ENCODE results near the gene GIPR. TPM values are rescaled to one million over a fixed set of nuclear protein-coding genes. Genes with fewer than 3 reads are reported as not detected.

Gene GIPR
- total RNA-seq, 1 experiment from 2014 or later, result 6.9 TPM

DNA sequence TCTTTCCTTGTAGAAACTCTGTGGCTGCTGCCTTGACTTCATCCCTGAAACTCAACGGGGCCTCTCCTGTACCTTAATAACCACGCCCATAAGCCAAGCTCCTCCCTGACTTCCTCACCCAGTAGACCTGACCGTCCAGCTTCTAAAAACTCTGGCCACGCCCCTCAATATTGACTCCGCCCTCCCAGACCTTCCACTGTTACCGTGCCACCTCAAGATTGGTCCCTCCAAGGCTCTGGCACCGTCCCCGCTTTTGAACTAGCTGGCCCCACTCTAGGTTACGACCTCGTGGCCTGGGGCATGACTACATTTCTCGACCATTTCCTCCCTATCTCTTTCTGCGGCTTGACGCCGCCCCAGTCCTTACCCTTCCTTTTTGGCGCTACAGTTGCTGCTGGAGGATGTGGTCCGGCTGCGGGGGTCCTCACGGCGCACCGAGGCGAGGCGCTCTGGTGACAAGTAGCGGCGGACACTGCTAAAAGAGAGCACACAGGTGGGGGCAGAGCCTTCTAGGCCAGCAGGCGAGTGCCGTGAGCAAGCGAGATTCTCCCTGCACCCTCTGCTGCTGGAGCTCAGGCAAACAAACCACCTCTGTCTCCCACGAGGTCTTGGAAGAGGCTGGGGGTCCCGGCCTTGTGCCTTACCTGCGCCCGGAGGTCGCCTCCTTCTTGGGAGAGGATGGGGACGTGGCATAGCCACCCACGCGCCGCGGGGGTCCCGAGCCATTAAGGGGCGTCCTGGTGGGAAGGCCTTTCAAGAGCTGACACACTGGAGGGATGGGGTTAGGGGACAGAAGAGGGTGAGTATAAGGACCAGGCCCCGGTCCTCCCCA lies 26.5 kb upstream of the GIPR start:
- peak; percentile 98 for DNase-seq
- TF ChIP-seq, protein P1, sequence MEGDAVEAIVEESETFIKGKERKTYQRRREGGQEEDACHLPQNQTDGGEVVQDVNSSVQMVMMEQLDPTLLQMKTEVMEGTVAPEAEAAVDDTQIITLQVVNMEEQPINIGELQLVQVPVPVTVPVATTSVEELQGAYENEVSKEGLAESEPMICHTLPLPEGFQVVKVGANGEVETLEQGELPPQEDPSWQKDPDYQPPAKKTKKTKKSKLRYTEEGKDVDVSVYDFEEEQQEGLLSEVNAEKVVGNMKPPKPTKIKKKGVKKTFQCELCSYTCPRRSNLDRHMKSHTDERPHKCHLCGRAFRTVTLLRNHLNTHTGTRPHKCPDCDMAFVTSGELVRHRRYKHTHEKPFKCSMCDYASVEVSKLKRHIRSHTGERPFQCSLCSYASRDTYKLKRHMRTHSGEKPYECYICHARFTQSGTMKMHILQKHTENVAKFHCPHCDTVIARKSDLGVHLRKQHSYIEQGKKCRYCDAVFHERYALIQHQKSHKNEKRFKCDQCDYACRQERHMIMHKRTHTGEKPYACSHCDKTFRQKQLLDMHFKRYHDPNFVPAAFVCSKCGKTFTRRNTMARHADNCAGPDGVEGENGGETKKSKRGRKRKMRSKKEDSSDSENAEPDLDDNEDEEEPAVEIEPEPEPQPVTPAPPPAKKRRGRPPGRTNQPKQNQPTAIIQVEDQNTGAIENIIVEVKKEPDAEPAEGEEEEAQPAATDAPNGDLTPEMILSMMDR (IDR thresholded peaks at IDR 0.05; ENCODE audit: unreplicated experiment), result no peak
- intact Hi-C loops (cut with micrococcal nuclease; ENCODE audit: unreplicated experiment), result loop anchor here (1.0 to 5.0 kb wide), 6 partner anchors 27 to 149 kb away; partner anchors contain the start of gene VASP
- BruUV-seq (replicated peaks), result no TSS peak
- Mint-ChIP-seq H3K9me3 (ENCODE audit: low read depth, unreplicated experiment) (peaks cover 7% of the 10 kb centered on the region), H3K27ac (ENCODE audit: unreplicated experiment) (peak overlapping the region; percentile 89), H3K27me3 (ENCODE audit: unreplicated experiment) (peaks cover 15% of the 10 kb centered on the region), H3K36me3 (ENCODE audit: insufficient read depth, unreplicated experiment) (peaks cover 75% of the 10 kb centered on the region), H3K4me1 (ENCODE audit: low read depth, unreplicated experiment) (peaks cover 54% of the 10 kb centered on the region), H3K4me3 (ENCODE audit: low read depth, unreplicated experiment) (peak overlapping the region; percentile 63)
- CTCF ChIA-PET, result interaction anchor here (0.5 to 3.8 kb wide), 39 partner anchors 9 to 239 kb away, joined by 3 to 39 read pairs (median 4); partner anchors contain the start of genes ERCC1, FOSB, GIPR and OPA3

DNA sequence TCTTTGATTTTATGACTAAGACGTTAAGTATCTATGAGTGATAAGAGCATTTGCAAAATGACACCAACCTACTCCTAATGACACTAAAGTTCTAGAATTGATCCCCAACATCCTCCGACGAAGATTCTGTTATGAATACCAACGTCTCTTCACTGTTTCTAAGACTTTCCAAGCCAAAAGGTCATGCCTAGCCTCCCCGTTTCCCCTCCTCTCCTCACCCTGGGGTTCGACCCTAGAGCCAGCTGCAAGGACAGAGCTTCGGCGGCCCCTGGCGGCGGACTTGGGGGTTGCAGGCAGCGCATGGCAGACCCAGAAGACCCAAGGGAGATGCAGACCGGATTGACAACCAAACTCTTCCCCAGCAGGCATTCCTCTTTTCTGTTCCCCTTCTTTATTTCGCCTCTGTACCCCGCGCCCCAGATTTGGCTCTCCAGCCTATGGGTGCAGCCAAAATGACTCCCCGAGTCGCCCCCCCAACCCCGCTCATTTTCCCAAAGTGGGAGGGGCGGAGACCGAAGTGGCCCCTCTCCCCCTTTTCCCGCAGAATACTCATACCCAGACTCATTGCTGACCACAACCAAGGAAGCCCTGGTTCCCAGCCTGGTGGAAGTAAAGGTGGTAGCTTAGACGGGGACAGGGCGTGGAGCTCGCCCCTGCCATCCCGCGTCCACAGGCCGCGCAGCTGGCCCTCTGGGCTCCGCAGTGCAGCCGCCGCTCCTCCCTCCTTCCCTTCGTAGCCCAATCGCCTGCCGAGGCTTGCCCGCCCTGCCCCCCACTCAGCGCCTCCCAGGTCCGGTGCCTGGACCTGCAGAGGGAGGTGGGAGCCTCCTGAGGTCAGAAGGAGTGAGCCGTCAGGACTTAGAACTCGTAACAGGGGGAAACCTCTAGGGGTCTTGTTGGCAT lies 24.7 kb upstream of the GIPR start:
- peaks cover 65% of the 10 kb centered on the region for H3K36me3 Mint-ChIP-seq (ENCODE audit: insufficient read depth, unreplicated experiment)
- peaks cover 15% of the 10 kb centered on the region for H3K27me3 Mint-ChIP-seq (ENCODE audit: unreplicated experiment)
- H3K4me1 Mint-ChIP-seq (ENCODE audit: low read depth, unreplicated experiment), result peaks cover 50% of the 10 kb centered on the region
- CTCF ChIA-PET, result interaction anchor here (0.7 to 3.8 kb wide), 16 partner anchors 17 to 1853 kb away, joined by 3 to 39 read pairs (median 5); partner anchors contain the start of genes DMWD, PPP1R37 and VASP
- peak overlapping the region; percentile 63 for H3K4me3 Mint-ChIP-seq (ENCODE audit: low read depth, unreplicated experiment)
- TF ChIP-seq, protein P1 (IDR thresholded peaks at IDR 0.05; ENCODE audit: unreplicated experiment), result peak; percentile 99
- BruUV-seq (replicated peaks), result no TSS peak
- H3K27ac Mint-ChIP-seq (ENCODE audit: unreplicated experiment), result peak overlapping the region; percentile 89
- DNase-seq, result peak; percentile 94
- peaks cover 7% of the 10 kb centered on the region for H3K9me3 Mint-ChIP-seq (ENCODE audit: low read depth, unreplicated experiment)
- intact Hi-C loops (cut with micrococcal nuclease; ENCODE audit: unreplicated experiment), result loop anchor here (2.0 to 5.0 kb wide), 5 partner anchors 28 to 150 kb away; partner anchors contain the start of gene VASP

DNA sequence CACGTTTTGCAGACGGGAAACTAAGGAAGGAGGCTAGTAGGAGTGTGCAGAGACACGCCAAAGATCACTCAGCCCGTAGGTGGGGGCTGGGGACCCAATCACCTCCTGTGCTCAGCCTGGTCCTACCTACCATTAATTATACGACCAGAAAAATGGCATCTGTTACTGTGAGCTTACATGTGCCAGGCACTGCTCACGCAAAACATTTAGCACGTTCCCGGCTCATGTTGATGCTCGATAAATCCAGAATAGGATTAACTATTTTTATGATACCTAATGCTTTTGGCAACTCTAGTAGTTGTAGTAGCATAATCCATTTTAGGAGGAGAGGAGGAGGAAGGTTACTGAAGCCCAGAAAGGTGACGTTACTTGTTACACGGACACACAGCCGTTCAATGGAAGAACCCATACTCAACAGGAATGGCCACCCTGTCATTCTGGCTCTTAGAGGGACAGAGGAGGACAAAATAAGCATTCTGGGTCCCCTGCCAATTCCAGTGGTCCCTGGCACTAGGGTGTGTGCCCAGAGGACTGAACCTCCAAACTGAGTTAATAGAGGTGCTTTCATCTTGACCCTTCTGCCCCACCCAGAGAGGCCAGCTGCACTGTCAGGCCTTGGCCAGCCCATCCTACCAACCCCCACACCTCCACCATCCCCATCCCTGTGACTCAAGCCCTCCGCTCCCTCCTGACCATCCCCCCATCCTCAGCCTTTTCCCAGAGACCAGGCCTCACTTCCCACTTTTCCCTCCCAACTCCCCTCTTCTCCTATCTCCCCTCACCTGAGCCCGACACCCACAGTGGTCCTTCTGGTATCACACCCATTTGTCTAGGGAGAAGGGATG lies 23.9 kb upstream of the GIPR start:
- Mint-ChIP-seq H3K36me3 (ENCODE audit: insufficient read depth, unreplicated experiment) (peaks cover 56% of the 10 kb centered on the region), H3K4me1 (ENCODE audit: low read depth, unreplicated experiment) (peaks cover 45% of the 10 kb centered on the region), H3K4me3 (ENCODE audit: low read depth, unreplicated experiment) (peak overlapping the region; percentile 63), H3K27me3 (ENCODE audit: unreplicated experiment) (peaks cover 15% of the 10 kb centered on the region), H3K9me3 (ENCODE audit: low read depth, unreplicated experiment) (peaks cover 7% of the 10 kb centered on the region), H3K27ac (ENCODE audit: unreplicated experiment) (peak overlapping the region; percentile 47)
- BruUV-seq (replicated peaks), result no TSS peak
- TF ChIP-seq, protein P1 (IDR thresholded peaks at IDR 0.05; ENCODE audit: unreplicated experiment), result no peak
- DNase-seq, result no peak
- CTCF ChIA-PET, result interaction anchor here (0.7 to 3.8 kb wide), 4 partner anchors 33 to 1852 kb away, joined by 4 to 35 read pairs (median 6); partner anchors contain the start of gene DMWD
- intact Hi-C loops (cut with micrococcal nuclease; ENCODE audit: unreplicated experiment), result loop anchor here (2.0 to 5.0 kb wide), 5 partner anchors 29 to 151 kb away; partner anchors contain the start of gene VASP
